Islet of Langerhans (tissue), 1 donor: ENCODE data around the gene ZFP36L2.

Experiments
- FAIRE-seq: peaks from one replicate; lab custom pipeline; 2011; peaks lifted over from hg19 to GRCh38; lab: Jason Lieb, UNC

The ZFP36L2 gene

GRCh38 chr2:43246641-43247040, 20.2 kb upstream of the ZFP36L2 start:
- no peak for FAIRE-seq

DNA sequence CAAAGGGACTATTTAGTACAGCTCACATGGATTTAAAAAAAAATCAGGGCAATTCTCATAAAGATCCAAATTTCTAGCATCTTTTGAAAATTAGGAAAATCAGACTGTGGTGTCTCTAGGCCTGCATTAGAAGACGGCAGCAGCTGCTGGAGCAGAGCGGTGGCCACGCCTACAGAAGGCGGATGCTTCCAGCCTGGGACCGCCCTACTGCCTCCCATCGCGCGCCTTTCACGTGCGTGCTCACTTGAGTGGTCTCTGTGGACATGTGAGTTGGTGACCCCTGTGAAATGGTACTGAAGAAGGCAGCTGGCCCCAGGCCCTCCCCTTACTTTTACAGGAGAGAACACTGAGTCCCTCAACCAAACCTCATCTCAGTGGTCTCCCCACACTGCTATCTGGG, 15.2 kb upstream of the ZFP36L2 start:
- no peak for FAIRE-seq

GRCh38 chr2:43240766-43241150, 14.4 kb upstream of the ZFP36L2 start:
- no peak for FAIRE-seq

DNA sequence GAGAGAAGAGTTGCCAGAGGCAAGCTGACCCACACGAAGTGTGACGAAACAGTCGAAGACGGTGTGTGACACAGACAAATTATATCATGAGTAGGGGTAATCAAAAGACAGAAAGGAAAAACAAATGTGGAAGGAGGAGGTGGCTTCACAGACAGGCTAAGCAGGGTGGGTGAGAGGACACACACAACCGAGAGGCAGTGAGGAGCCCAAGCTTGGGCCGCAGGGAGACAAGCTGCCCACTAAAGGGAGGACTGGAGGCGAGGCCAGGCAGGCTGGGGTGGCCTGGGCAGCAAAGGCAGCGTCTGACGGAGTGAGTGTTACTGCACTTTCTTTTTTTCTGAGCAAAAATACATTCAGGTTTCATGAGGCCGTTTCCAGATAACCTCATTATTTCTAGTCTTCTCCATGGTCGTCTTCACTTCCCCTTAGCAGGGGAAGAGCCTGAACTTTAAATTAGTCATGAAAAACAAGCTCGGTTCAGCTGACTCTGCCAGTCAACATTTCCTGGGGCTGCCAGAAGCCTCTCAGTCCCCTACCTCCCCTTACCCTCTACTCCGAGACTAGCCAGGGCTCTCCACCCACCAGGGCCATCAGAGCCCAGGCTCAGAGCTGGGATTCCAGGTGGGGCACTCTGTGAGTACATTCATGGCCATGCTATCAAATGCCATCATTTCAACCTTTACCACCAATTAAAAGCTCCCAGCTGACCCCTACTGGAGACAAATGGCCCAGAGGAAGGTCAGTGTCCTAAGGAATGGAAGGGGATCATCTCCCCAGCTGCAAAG, 13.8 kb upstream of the ZFP36L2 start:
- no peak for FAIRE-seq

DNA sequence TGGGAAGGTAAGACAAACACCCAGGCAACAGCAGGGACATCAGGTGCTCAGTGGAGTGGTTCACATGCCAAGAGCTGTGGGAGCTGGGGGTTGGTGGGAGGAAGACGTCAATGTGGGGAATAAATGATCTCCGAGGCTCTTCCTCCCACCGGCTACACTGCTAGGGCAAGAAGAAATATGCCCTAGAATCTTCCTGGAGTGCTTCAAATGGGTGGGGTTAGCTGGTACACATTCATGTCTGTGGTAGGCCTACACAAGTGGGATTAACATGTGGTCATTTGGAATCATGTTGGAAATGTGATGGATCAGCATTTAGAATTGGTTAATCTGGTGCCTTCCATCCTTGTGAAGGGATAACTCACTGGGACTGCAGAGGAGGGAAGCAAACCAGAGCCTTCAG, 12.4 kb upstream of the ZFP36L2 start:
- FAIRE-seq: no peak

- FAIRE-seq: no peak
Observed at GRCh38 chr2:43238176-43238575, 11.8 kb upstream of the ZFP36L2 start.

GRCh38 chr2:43233218-43234212, 7.1 kb upstream of the ZFP36L2 start:
- no peak for FAIRE-seq

GRCh38 chr2:43230951-43231827, 4.8 kb upstream of the ZFP36L2 start:
- no peak for FAIRE-seq

- FAIRE-seq: no peak
Observed at GRCh38 chr2:43230351-43230885, 4.0 kb upstream of the ZFP36L2 start.

GRCh38 chr2:43228756-43229659, 2.6 kb upstream of the ZFP36L2 start:
- FAIRE-seq: no peak

DNA sequence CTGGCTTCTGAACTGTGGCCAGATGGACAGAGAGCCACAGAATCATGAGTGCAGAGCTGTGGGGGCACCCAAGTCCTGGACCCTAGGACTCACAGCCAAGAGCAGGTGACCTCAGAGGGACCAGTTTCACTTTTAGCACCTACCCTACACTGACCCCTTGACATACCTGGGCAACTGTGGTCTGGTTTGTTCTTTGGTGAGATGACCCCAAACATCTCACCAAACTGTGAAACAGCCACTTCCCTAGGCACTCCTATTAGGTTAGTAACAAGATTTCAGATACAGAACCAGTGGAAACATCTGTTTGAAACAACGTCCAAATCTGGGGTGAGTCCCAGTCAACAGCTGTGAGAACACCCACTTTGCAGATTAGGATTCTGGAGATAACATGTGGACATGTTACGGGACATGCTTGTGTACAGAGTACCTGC, 1.9 kb upstream of the ZFP36L2 start:
- no peak for FAIRE-seq

DNA sequence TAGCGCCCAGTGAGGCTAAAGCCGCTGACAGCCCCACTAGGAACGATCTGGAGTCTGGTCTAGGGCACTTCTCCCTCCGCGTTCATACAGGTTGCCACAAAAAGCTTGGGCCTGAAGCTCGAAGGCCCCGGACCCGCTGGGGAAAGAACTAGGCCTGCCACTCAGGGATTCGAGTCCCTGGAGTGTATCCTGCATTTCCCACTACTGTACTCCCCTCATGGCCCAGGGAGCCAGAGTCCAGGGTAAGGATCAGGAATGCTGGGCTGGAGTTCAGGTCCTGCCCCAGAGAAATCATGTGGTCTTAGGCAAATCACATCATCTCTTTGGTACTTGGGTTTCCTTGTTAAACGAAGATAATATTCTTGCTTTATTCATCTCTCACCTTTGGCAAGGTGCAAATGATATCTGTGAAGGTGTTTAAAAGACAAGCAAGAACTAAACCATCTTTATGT, 1.4 kb upstream of the ZFP36L2 start:
- no peak for FAIRE-seq

GRCh38 chr2:43226955-43227829, 786 bp upstream of the ZFP36L2 start:
- no peak for FAIRE-seq

DNA sequence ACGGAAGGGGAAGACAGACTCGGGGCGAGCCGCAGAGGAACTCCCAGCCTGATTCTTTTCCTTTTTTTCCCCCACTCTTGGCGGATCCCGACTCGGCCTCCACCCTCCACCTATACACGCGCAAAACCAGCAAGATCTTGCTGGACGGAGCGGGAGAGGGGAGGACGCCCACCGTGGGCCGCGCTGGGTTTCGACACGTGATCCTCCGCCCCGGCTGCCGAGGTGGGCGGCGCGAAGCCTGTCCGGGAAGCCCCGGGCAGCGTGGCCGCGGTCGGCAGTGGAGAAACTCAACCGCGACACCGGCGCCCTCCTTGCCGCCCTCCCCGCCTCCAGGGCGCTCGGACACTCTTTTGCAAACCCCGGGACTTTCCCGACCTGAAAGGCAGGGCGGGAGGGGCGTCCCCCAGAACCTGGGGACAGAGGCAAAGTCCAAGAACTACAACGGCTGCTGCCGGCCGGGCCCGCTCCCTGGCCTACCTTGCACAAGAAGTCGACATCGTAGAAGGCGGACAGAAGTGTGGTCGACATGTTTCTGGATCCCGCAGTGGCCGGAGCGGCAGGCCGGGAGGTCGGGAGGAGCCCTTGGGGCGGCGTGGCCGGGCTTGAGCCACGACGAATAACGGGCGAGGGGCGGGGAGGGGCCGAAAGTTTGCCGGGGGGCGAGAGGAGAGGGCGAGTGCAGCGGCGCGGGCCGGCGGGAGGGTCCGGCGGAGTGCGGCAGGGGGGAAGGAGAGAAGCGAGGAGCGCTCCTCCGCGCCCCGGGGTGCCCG, 433 bp downstream of the ZFP36L2 start:
- FAIRE-seq: no peak

DNA sequence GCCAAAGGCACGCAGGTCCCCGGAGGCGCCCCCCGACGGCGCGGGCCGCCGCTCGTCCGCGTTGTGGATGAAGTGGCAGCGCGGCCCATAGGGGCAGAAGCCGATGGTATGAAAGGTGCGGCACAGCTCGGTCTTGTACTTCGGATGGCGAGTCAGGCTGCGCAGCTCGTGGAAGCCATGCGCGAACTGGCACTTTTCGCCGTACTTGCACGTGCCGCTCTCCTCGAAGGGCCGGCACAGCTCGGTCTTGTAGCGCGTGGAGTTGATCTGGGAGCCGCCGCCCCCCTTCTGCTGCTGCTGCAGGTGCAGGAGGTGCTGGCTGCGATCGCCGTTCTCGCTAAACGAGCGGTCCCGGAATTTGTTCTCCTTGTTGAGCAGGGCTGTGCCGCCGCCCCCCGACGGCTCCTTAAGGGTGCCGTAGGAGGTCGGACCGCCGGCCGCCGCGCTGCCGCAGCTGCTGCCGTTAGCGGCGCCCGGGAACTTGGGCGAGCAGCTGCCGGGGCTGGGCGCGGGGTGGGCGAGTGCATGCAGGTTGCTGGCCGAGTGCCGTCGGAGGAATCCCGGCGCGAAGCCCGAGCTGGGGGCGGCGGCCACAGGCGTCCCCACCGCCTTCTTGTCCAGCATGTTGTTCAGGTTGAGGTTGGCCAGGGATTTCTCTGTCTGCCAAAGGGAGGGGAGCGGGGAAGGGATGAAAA, 1.2 kb downstream of the ZFP36L2 start:
- no peak for FAIRE-seq

DNA sequence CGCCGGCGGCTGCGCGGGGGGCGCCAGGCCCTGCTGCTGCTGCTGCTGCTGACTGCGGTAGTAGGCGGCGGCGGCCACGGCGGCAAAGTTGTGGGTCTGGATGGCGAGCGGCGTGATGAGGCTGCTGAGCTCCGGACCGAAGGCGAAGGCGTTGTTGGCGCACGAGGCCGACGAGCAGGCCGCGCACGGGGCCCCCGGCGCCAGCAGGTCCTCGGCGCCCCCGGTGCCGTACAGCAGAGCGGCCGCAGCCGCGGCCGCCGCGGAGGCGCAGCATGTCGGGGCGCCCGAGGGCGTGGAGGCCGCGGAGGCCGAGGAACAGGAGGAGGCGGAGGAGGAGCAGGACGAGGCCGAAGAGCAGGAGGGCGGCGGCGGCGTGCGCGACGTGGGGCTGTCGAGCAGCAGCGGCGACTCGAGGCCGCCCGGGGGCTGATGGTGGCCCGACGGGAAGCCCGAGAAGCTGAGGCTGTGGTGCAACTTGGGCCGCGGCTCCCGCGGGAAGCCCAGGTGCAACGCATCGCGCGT, 1.8 kb downstream of the ZFP36L2 start:
- FAIRE-seq: no peak

DNA sequence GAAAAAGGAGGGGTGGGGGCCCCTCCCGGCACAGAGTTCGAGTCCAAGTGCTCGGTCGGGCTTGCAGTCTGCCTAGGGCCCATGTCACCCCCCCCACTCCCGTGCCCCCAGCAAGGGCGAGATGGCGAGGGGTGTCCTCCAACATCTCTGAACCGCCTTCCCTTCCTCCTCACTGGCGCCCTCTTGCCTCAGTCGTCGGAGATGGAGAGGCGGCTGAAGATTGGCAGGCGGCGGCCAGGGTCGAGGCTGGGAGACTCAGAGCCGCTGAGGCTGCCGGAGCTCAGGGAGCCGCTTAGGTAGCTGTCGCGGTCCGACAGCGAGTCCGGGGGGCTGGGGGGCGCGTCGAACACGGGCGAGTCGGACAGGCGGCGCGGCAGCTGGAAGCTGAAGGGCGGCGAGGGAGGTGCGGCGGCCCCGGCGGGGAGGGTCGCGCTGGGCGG, 2.3 kb downstream of the ZFP36L2 start:
- FAIRE-seq: no peak

- no peak for FAIRE-seq
Observed at GRCh38 chr2:43223521-43224001, 2.8 kb downstream of the ZFP36L2 start.
